MM.1S (cell line): ENCODE data around the gene NPTX1.

Experiments used
- DNase-seq: peaks from one replicate; pipeline ENCODE4 v3.0.0-alpha.2; 2015
- H2AFZ ChIP-seq: fragments of 300-600 bp; sonication (generic); 2 replicates; pipeline ENCODE4 v1.6.0; 2016; ENCODE audit warnings: antibody characterized with exemption, low read length
- H3F3A ChIP-seq: fragments of 300-600 bp; sonication (generic); 2 replicates; pipeline ENCODE4 v1.6.1; 2016; ENCODE audit warnings: mild to moderate bottlenecking, antibody characterized with exemption, low read length, moderate library complexity, mixed read lengths; ENCODE audit not compliant: insufficient read depth
- H3K27ac ChIP-seq: fragments of 300-600 bp; sonication (generic); 2 replicates; pipeline ENCODE4 v1.5.1; 2016; ENCODE audit warnings: mild to moderate bottlenecking, low read length
- H3K27me3 ChIP-seq: fragments of 300-600 bp; sonication (generic); replicated peaks from 2 replicates; pipeline ENCODE4 v1.6.0; 2016; ENCODE audit warnings: low read length; ENCODE audit not compliant: insufficient read depth
- H3K36me3 ChIP-seq: fragments of 300-600 bp; sonication (generic); replicated peaks from 2 replicates; pipeline ENCODE4 v1.6.1; 2016; ENCODE audit warnings: mild to moderate bottlenecking, low read length, mixed read lengths; ENCODE audit not compliant: insufficient read depth
- H3K4me1 ChIP-seq: fragments of 300-600 bp; sonication (generic); 2 replicates; pipeline ENCODE4 v1.6.1; 2016; ENCODE audit warnings: low read length, mixed read lengths
- H3K4me2 ChIP-seq: fragments of 300-600 bp; sonication (generic); 2 replicates; pipeline ENCODE4 v1.6.0; 2016; ENCODE audit warnings: low read depth, low read length
- H3K4me3 ChIP-seq: fragments of 300-600 bp; sonication (generic); 2 replicates; pipeline ENCODE4 v1.5.1; 2016; ENCODE audit warnings: low read length, mixed read lengths
- H3K79me2 ChIP-seq: fragments of 300-600 bp; sonication (generic); 2 replicates; pipeline ENCODE4 v1.6.1; 2016; ENCODE audit warnings: mixed run types, low read length, mixed read lengths
- H3K9ac ChIP-seq: fragments of 300-600 bp; sonication (generic); 2 replicates; pipeline ENCODE4 v1.6.1; 2016; ENCODE audit warnings: low read length, mixed read lengths
- H3K9me2 ChIP-seq: fragments of 300-600 bp; sonication (generic); replicated peaks from 2 replicates; pipeline ENCODE4 v1.6.1; 2016; ENCODE audit warnings: mild to moderate bottlenecking, low read length, mixed read lengths; ENCODE audit not compliant: insufficient read depth
- H3K9me3 ChIP-seq: fragments of 300-600 bp; sonication (generic); replicated peaks from 2 replicates; pipeline ENCODE4 v1.6.1; 2016; ENCODE audit warnings: mild to moderate bottlenecking, low read length, mixed read lengths; ENCODE audit not compliant: insufficient read depth
- H4K20me1 ChIP-seq: fragments of 300-600 bp; sonication (generic); 2 replicates; pipeline ENCODE4 v1.6.1; 2016; ENCODE audit warnings: mild to moderate bottlenecking, low read length, moderate library complexity, mixed read lengths; ENCODE audit not compliant: insufficient read depth
- EZH2 ChIP-seq: fragments of 300-600 bp; sonication (generic); optimal IDR thresholded peaks from 2 replicates; pipeline ENCODE3; 2017; ENCODE audit warnings: low read depth, mild to moderate bottlenecking, antibody characterized with exemption, low read length, mixed read lengths
- EZH2phosphoT487 ChIP-seq: fragments of 300-600 bp; sonication (generic); IDR thresholded peaks from 2 replicates; pipeline ENCODE4 v1.6.1; 2018; ENCODE audit warnings: antibody characterized with exemption, low read length
- TF ChIP-seq, protein P1 (sequence below): fragments of 300-600 bp; sonication (generic); IDR thresholded peaks from 2 replicates; pipeline ENCODE4 v1.5.1; 2016; ENCODE audit warnings: antibody characterized with exemption, low read length, mixed read lengths

NPTX1 gene

DNA sequence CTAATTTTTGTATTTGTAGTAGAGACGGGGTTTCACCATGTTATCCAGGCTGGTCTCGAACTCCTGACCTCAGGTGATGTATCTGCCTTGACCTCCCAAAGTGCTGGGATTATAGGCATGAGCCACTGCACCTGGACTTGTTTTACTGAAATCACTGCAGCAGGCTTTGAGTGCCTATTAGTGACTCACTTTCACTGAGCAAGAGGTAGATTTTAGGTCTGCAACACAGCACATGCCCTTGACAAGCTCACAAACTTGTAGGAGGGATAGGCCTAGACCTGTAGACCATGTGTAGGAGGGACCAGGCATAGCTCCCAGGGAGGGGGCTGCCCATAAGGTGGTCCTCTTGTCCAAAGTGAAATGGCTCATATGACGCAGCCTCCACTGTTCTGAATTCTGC, 41.2 kb upstream of the NPTX1 start:
- H3K79me2 ChIP-seq = no peaks in the 10 kb centered on the region
- H2AFZ ChIP-seq = no peak overlapping the region
- no peaks in the 10 kb centered on the region for H3F3A ChIP-seq
- H3K4me1 ChIP-seq = no peaks in the 10 kb centered on the region
- TF ChIP-seq EZH2phosphoT487 (no peak), EZH2 (no peak)
- TF ChIP-seq, protein P1, sequence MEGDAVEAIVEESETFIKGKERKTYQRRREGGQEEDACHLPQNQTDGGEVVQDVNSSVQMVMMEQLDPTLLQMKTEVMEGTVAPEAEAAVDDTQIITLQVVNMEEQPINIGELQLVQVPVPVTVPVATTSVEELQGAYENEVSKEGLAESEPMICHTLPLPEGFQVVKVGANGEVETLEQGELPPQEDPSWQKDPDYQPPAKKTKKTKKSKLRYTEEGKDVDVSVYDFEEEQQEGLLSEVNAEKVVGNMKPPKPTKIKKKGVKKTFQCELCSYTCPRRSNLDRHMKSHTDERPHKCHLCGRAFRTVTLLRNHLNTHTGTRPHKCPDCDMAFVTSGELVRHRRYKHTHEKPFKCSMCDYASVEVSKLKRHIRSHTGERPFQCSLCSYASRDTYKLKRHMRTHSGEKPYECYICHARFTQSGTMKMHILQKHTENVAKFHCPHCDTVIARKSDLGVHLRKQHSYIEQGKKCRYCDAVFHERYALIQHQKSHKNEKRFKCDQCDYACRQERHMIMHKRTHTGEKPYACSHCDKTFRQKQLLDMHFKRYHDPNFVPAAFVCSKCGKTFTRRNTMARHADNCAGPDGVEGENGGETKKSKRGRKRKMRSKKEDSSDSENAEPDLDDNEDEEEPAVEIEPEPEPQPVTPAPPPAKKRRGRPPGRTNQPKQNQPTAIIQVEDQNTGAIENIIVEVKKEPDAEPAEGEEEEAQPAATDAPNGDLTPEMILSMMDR = no peak
- no peak overlapping the region for H3K4me3 ChIP-seq
- no peak for DNase-seq
- no peak overlapping the region for H3K27ac ChIP-seq
- H3K9me3 ChIP-seq = no peaks in the 10 kb centered on the region
- no peak overlapping the region for H3K9ac ChIP-seq
- H3K36me3 ChIP-seq = no peaks in the 10 kb centered on the region
- no peaks in the 10 kb centered on the region for H3K9me2 ChIP-seq
- no peaks in the 10 kb centered on the region for H4K20me1 ChIP-seq
- H3K4me2 ChIP-seq = no peak overlapping the region
- peaks cover 92% of the 10 kb centered on the region for H3K27me3 ChIP-seq

GRCh38 chr17:80516171-80516932, 39.9 kb upstream of the NPTX1 start:
- Histone ChIP-seq H3K79me2 (no peaks in the 10 kb centered on the region), H3K4me1 (no peaks in the 10 kb centered on the region), H2AFZ (no peak overlapping the region), H3K9me3 (no peaks in the 10 kb centered on the region), H3K27ac (no peak overlapping the region), H3K27me3 (peaks cover 90% of the 10 kb centered on the region), H3K9ac (no peak overlapping the region), H3K4me3 (no peak overlapping the region), H4K20me1 (no peaks in the 10 kb centered on the region), H3K4me2 (no peak overlapping the region), H3K9me2 (no peaks in the 10 kb centered on the region), H3K36me3 (no peaks in the 10 kb centered on the region), H3F3A (no peaks in the 10 kb centered on the region)
- TF ChIP-seq, protein P1 = no peak
- no peak for TF ChIP-seq EZH2phosphoT487
- DNase-seq = no peak

DNA sequence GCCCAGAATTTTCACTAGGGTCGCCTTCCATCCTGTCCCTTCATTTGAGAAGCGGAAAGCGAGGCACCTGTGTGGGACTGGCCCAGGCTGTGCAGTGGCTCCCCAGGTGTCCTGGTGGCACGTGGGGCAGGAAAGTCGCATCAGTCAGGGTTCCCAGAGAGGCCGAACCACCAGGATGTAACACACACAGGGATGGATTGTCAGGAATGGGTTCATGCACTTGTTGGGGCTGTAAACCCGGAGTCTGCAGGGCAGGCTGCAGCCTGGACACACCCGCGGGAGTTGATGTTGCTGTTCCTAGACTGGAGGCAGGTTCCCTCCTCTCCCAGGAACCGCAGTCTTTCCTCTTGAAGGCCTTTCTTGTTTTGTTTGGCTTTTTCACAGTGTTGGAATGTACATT, 37.5 kb upstream of the NPTX1 start:
- H3K4me1 ChIP-seq = no peaks in the 10 kb centered on the region
- H3K4me3 ChIP-seq = no peak overlapping the region
- H3K36me3 ChIP-seq = no peaks in the 10 kb centered on the region
- H3K27me3 ChIP-seq = peaks cover 89% of the 10 kb centered on the region
- H3F3A ChIP-seq = no peaks in the 10 kb centered on the region
- no peaks in the 10 kb centered on the region for H3K9me3 ChIP-seq
- TF ChIP-seq, protein P1 = no peak
- no peak for TF ChIP-seq EZH2phosphoT487
- TF ChIP-seq EZH2 = no peak
- H3K27ac ChIP-seq = no peak overlapping the region
- H3K4me2 ChIP-seq = no peak overlapping the region
- H3K9me2 ChIP-seq = no peaks in the 10 kb centered on the region
- H4K20me1 ChIP-seq = no peaks in the 10 kb centered on the region
- DNase-seq = no peak
- no peak overlapping the region for H3K9ac ChIP-seq
- H2AFZ ChIP-seq = no peak overlapping the region
- no peaks in the 10 kb centered on the region for H3K79me2 ChIP-seq
